B cell (primary cell): Measurements from ENCODE around the gene SHROOM2. TPM values are rescaled to one million over a fixed set of nuclear protein-coding genes. Genes with fewer than 3 reads are reported as not detected.
A peak's percentile ranks its signal among the peaks of the same experiment; 100 is the strongest.

Source experiments
- ATAC-seq: fragments of 200-7000 bp; cut with Tn5 transposase; one replicate; pipeline ENCODE4 v1.10.0; 2021; ENCODE audit warnings: low read depth, mild to moderate bottlenecking, moderate number of reproducible peaks, moderate library complexity
- CTCF ChIA-PET: fragments of 350-600 bp; sonication (Branson Sonifier 250); formaldehyde crosslinking; loops from one replicate; lab custom pipeline; 2021; ENCODE audit warnings: antibody characterized with exemption, inconsistent platforms; lab: Charles Lee
- POLR2A ChIA-PET: fragments of 350-600 bp; sonication (Branson Sonifier 250); formaldehyde crosslinking; loops from one replicate; lab custom pipeline; 2021; ENCODE audit warnings: antibody characterized with exemption; lab: Charles Lee
- DNase-seq: peaks from one replicate; pipeline ENCODE4 v3.0.0; 2013
- H2AFZ ChIP-seq: 2 replicates; pipeline ENCODE4 v1.6.1; 2012; ENCODE audit warnings: mild to moderate bottlenecking, low read depth, low read length; ENCODE audit not compliant: insufficient read depth, poor library complexity, severe bottlenecking
- H3K27ac ChIP-seq, 2 donors: 1 replicate in 1 of 2; 2 replicates in 1 of 2; pipeline ENCODE4 v1.5.1; 2012 to 2013; ENCODE audit warnings: low read length in 2 of 2, mild to moderate bottlenecking in 2 of 2, moderate library complexity in 1 of 2
- H3K27me3 ChIP-seq, 4 experiments: fragments of 200-600 bp in 1 of 4; sonication (generic) in 1 of 4; replicated peaks in 1 of 4; 1 replicate in 2 of 4; 2 replicates in 2 of 4; pipeline versions ENCODE4 v1.6.1 to v1.7.0; 2013 to 2016; ENCODE audit warnings: low read length in 3 of 4, mild to moderate bottlenecking in 2 of 4, mixed read lengths in 1 of 4, moderate library complexity in 1 of 4; ENCODE audit not compliant: insufficient read depth in 4 of 4, control insufficient read depth in 3 of 4; ENCODE audit errors: control extremely low read depth in 1 of 4
- H3K36me3 ChIP-seq, 2 experiments: replicated peaks in 1 of 2; 1 replicate in 1 of 2; 2 replicates in 1 of 2; pipeline versions ENCODE4 v1.6.1 to v1.7.1; 2013; ENCODE audit warnings: low read length in 1 of 2; ENCODE audit not compliant: insufficient read depth in 2 of 2, control insufficient read depth in 1 of 2; ENCODE audit errors: control extremely low read depth in 1 of 2, extremely low read depth in 1 of 2
- H3K4me1 ChIP-seq, 2 donors: fragments of 200-600 bp in 1 of 2; sonication (generic) in 1 of 2; 1 replicate in 1 of 2; 2 replicates in 1 of 2; pipeline versions ENCODE4 v1.5.1 to v1.6.1; 2013 to 2017; ENCODE audit warnings: low read length in 2 of 2; ENCODE audit not compliant: control insufficient read depth in 2 of 2, insufficient read depth in 2 of 2
- H3K4me2 ChIP-seq: replicated peaks from 2 replicates; pipeline ENCODE3; 2012; ENCODE audit warnings: mild to moderate bottlenecking, low read depth, low read length; ENCODE audit not compliant: poor library complexity, severe bottlenecking
- H3K4me3 ChIP-seq, 5 experiments: fragments of 200-600 bp in 1 of 5; sonication (generic) in 1 of 5; 1 replicate in 3 of 5; 2 replicates in 2 of 5; pipeline versions ENCODE4 v1.5.1 to v1.7.0; 2011 to 2016; ENCODE audit warnings: low read length in 4 of 5, mild to moderate bottlenecking in 4 of 5, low read depth in 2 of 5, control low read depth in 1 of 5, moderate library complexity in 1 of 5; ENCODE audit not compliant: insufficient read depth in 1 of 5; ENCODE audit errors: control extremely low read depth in 1 of 5, extremely low read depth in 1 of 5
- H3K79me2 ChIP-seq: fragments of 200-600 bp; sonication (generic); one replicate; pipeline ENCODE4 v1.6.0; 2016; ENCODE audit warnings: low read length; ENCODE audit not compliant: control insufficient read depth, insufficient read depth
- H3K9ac ChIP-seq: fragments of 200-600 bp; sonication (generic); 2 replicates; pipeline ENCODE4 v1.6.1; 2017; ENCODE audit warnings: mild to moderate bottlenecking, low read length, moderate library complexity
- H3K9me3 ChIP-seq, 3 donors: one replicate each; pipeline versions ENCODE4 v1.6.1 to v1.7.1; 2013; ENCODE audit warnings: low read length in 2 of 3; ENCODE audit not compliant: control insufficient read depth in 2 of 3, insufficient read depth in 1 of 3; ENCODE audit errors: control extremely low read depth in 1 of 3
- H4K20me1 ChIP-seq: 2 replicates; pipeline ENCODE4 v1.6.0; 2012; ENCODE audit warnings: mild to moderate bottlenecking, low read length; ENCODE audit not compliant: insufficient read depth, control insufficient read depth, poor library complexity, severe bottlenecking
- H3K27ac Mint-ChIP-seq: one replicate; pipeline ENCODE4 v1.8.0; 2021; ENCODE audit warnings: mixed read lengths
- H3K27me3 Mint-ChIP-seq: one replicate; pipeline ENCODE4 v1.8.0; 2021; ENCODE audit warnings: mixed read lengths
- H3K4me1 Mint-ChIP-seq: one replicate; pipeline ENCODE4 v1.8.0; 2021; ENCODE audit warnings: mixed read lengths
- H3K4me3 Mint-ChIP-seq: one replicate; pipeline ENCODE4 v1.8.0; 2021; ENCODE audit warnings: mixed read lengths
- H3K9me3 Mint-ChIP-seq: one replicate; pipeline ENCODE4 v1.8.0; 2022; ENCODE audit warnings: mixed read lengths; ENCODE audit not compliant: insufficient read depth
- EZH2 ChIP-seq: IDR thresholded peaks from 2 replicates; pipeline ENCODE4 v1.6.1; 2012; ENCODE audit warnings: borderline replicate concordance, low read depth, mild to moderate bottlenecking, moderate library complexity, low read length; ENCODE audit not compliant: insufficient read depth, poor library complexity, severe bottlenecking
- WGBS: methylation state at CpG from one replicate; pipeline ENCODE4 v1.1.5; 2013; ENCODE audit warnings: missing lambda C conversion rate; ENCODE audit not compliant: insufficient coverage; 5-methylcytosine and 5-hydroxymethylcytosine counted together
- intact Hi-C: fragments of 100-400 bp; cut with micrococcal nuclease; formaldehyde crosslinking; loops from one replicate; pipeline ENCODE4 v1.10.0; 2022
- polyA plus RNA-seq: library from polyadenylated mRNA; depleted of rRNA; stranded (reverse); fragments of >200 nt; gene quantifications from 2 replicates; pipeline ENCODE4 v1.2.3, GENCODE V29; 2012
- total RNA-seq, 2 donors: library from RNA; stranded (reverse); fragments of 120-200 nt in 1 of 2; gene quantifications; 1 replicate in 1 of 2; 2 replicates in 1 of 2; pipeline versions ENCODE4 v1.2.3 to v1.2.4, GENCODE V29; 2013 to 2022
- TF ChIP-seq, protein P1 (sequence below): fragments of 200-600 bp; IDR thresholded peaks from one replicate; pipeline ENCODE4 v1.8.0; 2022; ENCODE audit warnings: antibody characterized with exemption, mild to moderate bottlenecking

The SHROOM2 gene
- total and polyA plus RNA-seq, 2 donors (not counting 1 experiment from before 2014, with no cell fraction given) = not detected

DNA sequence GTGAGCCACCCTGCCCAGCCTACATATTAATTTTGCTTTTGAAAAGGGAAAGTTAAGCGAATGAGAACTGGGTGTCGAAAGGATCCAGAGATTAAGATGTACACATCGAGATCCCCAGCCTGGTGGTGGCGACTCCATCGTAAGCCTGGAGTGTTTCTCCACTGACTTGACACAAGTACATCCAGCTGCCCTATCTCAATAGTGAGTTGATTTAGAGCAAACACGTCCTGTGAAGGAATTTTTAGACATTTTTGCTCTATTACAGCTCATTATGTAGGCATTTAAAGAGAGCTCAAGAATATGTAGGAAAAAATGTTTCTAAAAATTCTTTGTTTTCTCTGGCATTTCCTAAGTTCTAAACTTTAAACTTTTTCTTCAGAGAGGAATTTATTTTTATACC, 169.3 kb downstream of the SHROOM2 start:
- no peak overlapping the region for H3K9ac ChIP-seq
- no peak for ATAC-seq
- ChIA-PET CTCF (no interaction called here), POLR2A (no interaction called here)
- H3K4me2 ChIP-seq = no peak overlapping the region
- no peaks in the 10 kb centered on the region for H3K27me3 Mint-ChIP-seq
- no peaks in the 10 kb centered on the region for H3K79me2 ChIP-seq
- no CpG with 5 or more reads among the region's 6 CpGs for WGBS
- H3K4me3 Mint-ChIP-seq = no peak overlapping the region
- intact Hi-C loops = no loop called here
- peaks cover 0 to 27% (median 21%) of the 10 kb centered on the region in 3 donors for H3K9me3 ChIP-seq
- H3K27me3 ChIP-seq = no peaks in the 10 kb centered on the region
- no peak for DNase-seq
- H3K27ac Mint-ChIP-seq = no peak overlapping the region
- peaks cover 3 to 5% of the 10 kb centered on the region in 2 donors for H3K4me1 ChIP-seq
- no peak for TF ChIP-seq EZH2
- TF ChIP-seq, protein P1, sequence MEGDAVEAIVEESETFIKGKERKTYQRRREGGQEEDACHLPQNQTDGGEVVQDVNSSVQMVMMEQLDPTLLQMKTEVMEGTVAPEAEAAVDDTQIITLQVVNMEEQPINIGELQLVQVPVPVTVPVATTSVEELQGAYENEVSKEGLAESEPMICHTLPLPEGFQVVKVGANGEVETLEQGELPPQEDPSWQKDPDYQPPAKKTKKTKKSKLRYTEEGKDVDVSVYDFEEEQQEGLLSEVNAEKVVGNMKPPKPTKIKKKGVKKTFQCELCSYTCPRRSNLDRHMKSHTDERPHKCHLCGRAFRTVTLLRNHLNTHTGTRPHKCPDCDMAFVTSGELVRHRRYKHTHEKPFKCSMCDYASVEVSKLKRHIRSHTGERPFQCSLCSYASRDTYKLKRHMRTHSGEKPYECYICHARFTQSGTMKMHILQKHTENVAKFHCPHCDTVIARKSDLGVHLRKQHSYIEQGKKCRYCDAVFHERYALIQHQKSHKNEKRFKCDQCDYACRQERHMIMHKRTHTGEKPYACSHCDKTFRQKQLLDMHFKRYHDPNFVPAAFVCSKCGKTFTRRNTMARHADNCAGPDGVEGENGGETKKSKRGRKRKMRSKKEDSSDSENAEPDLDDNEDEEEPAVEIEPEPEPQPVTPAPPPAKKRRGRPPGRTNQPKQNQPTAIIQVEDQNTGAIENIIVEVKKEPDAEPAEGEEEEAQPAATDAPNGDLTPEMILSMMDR = no peak
- H3K36me3 ChIP-seq = no peaks in the 10 kb centered on the region
- H3K4me3 ChIP-seq = no peak overlapping the region
- H3K4me1 Mint-ChIP-seq = peaks cover 6% of the 10 kb centered on the region
- H4K20me1 ChIP-seq = no peaks in the 10 kb centered on the region
- H3K27ac ChIP-seq = no peak overlapping the region
- H2AFZ ChIP-seq = no peak overlapping the region
- H3K9me3 Mint-ChIP-seq = no peaks in the 10 kb centered on the region

DNA sequence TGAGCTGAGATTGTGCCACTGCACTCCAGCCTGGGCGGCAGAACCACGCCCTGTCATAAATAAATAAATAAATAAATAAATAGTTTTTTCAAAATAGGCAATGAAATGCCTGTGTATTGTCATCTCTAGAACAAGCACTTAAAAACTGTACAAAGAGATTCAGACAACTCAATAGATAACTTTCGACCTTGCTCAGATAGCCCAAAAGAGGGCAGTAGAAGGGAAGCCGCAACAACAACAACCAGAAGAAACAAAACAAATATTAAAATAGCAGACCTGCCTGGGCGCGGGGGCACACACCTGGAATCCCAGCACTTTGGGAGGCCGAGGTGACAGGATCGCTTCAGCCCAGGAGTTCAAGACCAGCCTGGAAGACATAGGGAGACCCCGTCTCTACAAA, 171.5 kb downstream of the SHROOM2 start:
- Histone ChIP-seq H3K79me2 (no peaks in the 10 kb centered on the region), H4K20me1 (no peaks in the 10 kb centered on the region), H2AFZ (no peak overlapping the region), H3K4me2 (peak overlapping the region; percentile 20), H3K9ac (no peak overlapping the region), H3K4me3 (no peak overlapping the region), H3K27ac (no peak overlapping the region), H3K36me3 (no peaks in the 10 kb centered on the region), H3K4me1 (peaks cover 3 to 5% of the 10 kb centered on the region in 2 donors), H3K27me3 (no peaks in the 10 kb centered on the region), H3K9me3 (peaks cover 0 to 20% (median 18%) of the 10 kb centered on the region in 3 donors)
- no peaks in the 10 kb centered on the region for H3K9me3 Mint-ChIP-seq
- peaks cover 6% of the 10 kb centered on the region for H3K4me1 Mint-ChIP-seq
- 80% methylated on average over 1 of the region's 9 CpGs for WGBS
- POLR2A ChIA-PET = no interaction called here
- H3K27me3 Mint-ChIP-seq = no peaks in the 10 kb centered on the region
- DNase-seq = no peak
- CTCF ChIA-PET = no interaction called here
- intact Hi-C loops = no loop called here
- no peak for ATAC-seq
- H3K4me3 Mint-ChIP-seq = no peak overlapping the region
- no peak overlapping the region for H3K27ac Mint-ChIP-seq
- TF ChIP-seq, protein P1 = no peak
- no peak for TF ChIP-seq EZH2
